GM18519 (cell line): ENCODE measurements around the gene SSTR4.

Experiments used
- ATAC-seq: cut with Tn5 transposase; IDR thresholded peaks from one replicate; pipeline ENCODE4 v1.9.1; 2021; ENCODE audit warnings: mild to moderate bottlenecking, moderate library complexity; ENCODE audit not compliant: unreplicated experiment, low FRiP score

The SSTR4 gene

GRCh38 chr20:23084845-23085365, 49.8 kb downstream of the SSTR4 start:
- no peak for ATAC-seq

- ATAC-seq = no peak
Measured at GRCh38 chr20:23085436-23086055, 50.4 kb downstream of the SSTR4 start.

GRCh38 chr20:23086056-23086566, 51.0 kb downstream of the SSTR4 start, which contains the start of gene CD93:
Gene CD93, minus strand, starts transcription at chr20:23086324. Its CDS starts 132 bp downstream, at chr20:23086192.
- no peak for ATAC-seq

GRCh38 chr20:23086931-23087411, 51.9 kb downstream of the SSTR4 start:
- no peak for ATAC-seq

- ATAC-seq = no peak
Measured at GRCh38 chr20:23087587-23088251, 52.6 kb downstream of the SSTR4 start.
